NCI-H82 treated with DMSO at 0.1 percent for 48 hours (cell line): ENCODE measurements around the gene HLA-DRB5.
"Not testable (repeated sequence)": the region's sequence is repeated elsewhere in the genome, so short reads cannot be mapped to it uniquely, and the experiment has no call there.

Experiments
- DNase-seq: peaks from one replicate; lab custom pipeline; 2025; ENCODE audit not compliant: unreplicated experiment; lab: John Stamatoyannopoulos, UW

Gene HLA-DRB5

GRCh38 chr6:32529697-32530430 is at the start of gene HLA-DRB5:
HLA-DRB5 (minus strand) TSS chr6:32530287; CDS start chr6:32530224, 63 bp downstream.
- no peak for DNase-seq

- no peak for DNase-seq
Measured at GRCh38 chr6:32578962-32579361, 48.9 kb upstream of the HLA-DRB5 start.

- not testable (repeated sequence) for DNase-seq
Measured at GRCh38 chr6:32577493-32577892, 47.4 kb upstream of the HLA-DRB5 start.

GRCh38 chr6:32576250-32576649 is 46.2 kb upstream of the HLA-DRB5 start:
- no peak for DNase-seq

GRCh38 chr6:32570363-32570905 is 40.3 kb upstream of the HLA-DRB5 start:
- DNase-seq: no peak

GRCh38 chr6:32568561-32568960 is 38.5 kb upstream of the HLA-DRB5 start:
- DNase-seq: no peak

GRCh38 chr6:32566957-32567356 is 36.9 kb upstream of the HLA-DRB5 start:
- DNase-seq: no peak

GRCh38 chr6:32565511-32565910 is 35.4 kb upstream of the HLA-DRB5 start:
- no peak for DNase-seq

GRCh38 chr6:32562940-32563339 is 32.9 kb upstream of the HLA-DRB5 start:
- DNase-seq: no peak

- no peak for DNase-seq
Measured at GRCh38 chr6:32559747-32560146, 29.7 kb upstream of the HLA-DRB5 start.

GRCh38 chr6:32558426-32559057 is 28.5 kb upstream of the HLA-DRB5 start:
- DNase-seq: no peak

GRCh38 chr6:32554116-32554965 is 24.3 kb upstream of the HLA-DRB5 start:
- no peak for DNase-seq

GRCh38 chr6:32553037-32553742 is 23.1 kb upstream of the HLA-DRB5 start:
- DNase-seq: no peak

- DNase-seq: no peak
Measured at GRCh38 chr6:32551410-32551809, 21.3 kb upstream of the HLA-DRB5 start.

- DNase-seq: no peak
Measured at GRCh38 chr6:32539839-32540238, 9.8 kb upstream of the HLA-DRB5 start.

- DNase-seq: not testable (repeated sequence)
Measured at GRCh38 chr6:32530431-32530793, 325 bp upstream of the HLA-DRB5 start.

GRCh38 chr6:32522302-32523047 is 7.6 kb downstream of the HLA-DRB5 start:
- DNase-seq: no peak

- no peak for DNase-seq
Measured at GRCh38 chr6:32519910-32520258, 10.2 kb downstream of the HLA-DRB5 start.

- DNase-seq: no peak
Measured at GRCh38 chr6:32519118-32519909, 10.8 kb downstream of the HLA-DRB5 start.
